Activated CD8-positive, alpha-beta T cell treated with anti-CD3 and anti-CD28 coated beads, Interleukin-2, amount 10 ng/mL, durations not matched to agents 7 days and 5 days (primary cell): Measurements from ENCODE around the gene IBTK. TPM values are rescaled to one million over a fixed set of nuclear protein-coding genes. Genes with fewer than 3 reads are reported as not detected.
"Not testable (repeated sequence)": the region's sequence is repeated elsewhere in the genome, so short reads cannot be mapped to it uniquely, and the experiment has no call there.

Source experiments
- ATAC-seq: fragments of 150-1000 bp; cut with Tn5 transposase; one replicate; pipeline ENCODE4 v1.10.0; 2021; ENCODE audit warnings: moderate library complexity
- CTCF ChIA-PET: fragments of 350-600 bp; sonication (Branson Sonifier 250); formaldehyde crosslinking; loops from one replicate; lab custom pipeline; 2021; ENCODE audit warnings: antibody characterized with exemption; lab: Charles Lee
- POLR2A ChIA-PET: fragments of 350-600 bp; sonication (Branson Sonifier 250); formaldehyde crosslinking; loops from one replicate; lab custom pipeline; 2021; ENCODE audit warnings: antibody characterized with exemption; lab: Charles Lee
- DNase-seq: peaks from one replicate; pipeline ENCODE4 v3.0.0-alpha.2; 2020
- H3K27ac Mint-ChIP-seq: one replicate; pipeline ENCODE4 v1.8.0; 2021; ENCODE audit warnings: mild to moderate bottlenecking, mixed read lengths
- H3K27me3 Mint-ChIP-seq: one replicate; pipeline ENCODE4 v1.8.0; 2021; ENCODE audit warnings: low read depth, mixed read lengths
- H3K36me3 Mint-ChIP-seq: one replicate; pipeline ENCODE4 v1.8.0; 2021; ENCODE audit warnings: low read depth, mixed read lengths
- H3K4me1 Mint-ChIP-seq: one replicate; pipeline ENCODE4 v1.8.0; 2021; ENCODE audit warnings: low read depth, mixed read lengths
- H3K4me3 Mint-ChIP-seq: one replicate; pipeline ENCODE4 v1.8.0; 2021; ENCODE audit warnings: mild to moderate bottlenecking, mixed read lengths
- H3K9me3 Mint-ChIP-seq: one replicate; pipeline ENCODE4 v1.8.0; 2022; ENCODE audit warnings: mixed read lengths; ENCODE audit not compliant: insufficient read depth
- total RNA-seq, 2 experiments: library from RNA; stranded (reverse); gene quantifications; one replicate each; pipeline ENCODE4 v1.2.3, GENCODE V29; 2021

Gene IBTK
- total RNA-seq, 2 experiments from 2014 or later: 24.4 to 24.5 TPM

DNA sequence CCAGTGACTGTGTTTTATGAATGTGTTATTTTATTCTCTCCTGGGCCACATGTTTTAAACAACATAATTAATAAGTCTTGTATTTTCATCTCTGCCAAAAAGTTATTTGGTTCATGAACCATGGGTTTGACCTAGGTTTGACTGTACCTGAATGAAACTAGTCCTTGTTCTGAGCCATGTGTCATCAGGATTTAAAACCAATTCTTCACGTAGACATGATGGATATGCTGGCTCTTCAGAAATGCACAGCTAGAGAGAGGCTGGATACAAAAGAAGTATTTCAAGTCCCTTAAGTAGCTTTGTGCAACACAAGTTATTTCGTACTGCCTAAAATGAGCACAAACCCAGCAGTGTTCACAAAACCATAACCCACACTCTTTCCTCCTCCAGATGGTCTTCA is 116.1 kb downstream of the IBTK start:
- CTCF ChIA-PET: no interaction called here
- DNase-seq: no peak
- POLR2A ChIA-PET: no interaction called here
- Mint-ChIP-seq H3K4me1 (no peaks in the 10 kb centered on the region), H3K27me3 (peaks cover 1% of the 10 kb centered on the region), H3K4me3 (no peak overlapping the region), H3K9me3 (no peaks in the 10 kb centered on the region), H3K36me3 (no peaks in the 10 kb centered on the region), H3K27ac (no peak overlapping the region)
- no peak for ATAC-seq

DNA sequence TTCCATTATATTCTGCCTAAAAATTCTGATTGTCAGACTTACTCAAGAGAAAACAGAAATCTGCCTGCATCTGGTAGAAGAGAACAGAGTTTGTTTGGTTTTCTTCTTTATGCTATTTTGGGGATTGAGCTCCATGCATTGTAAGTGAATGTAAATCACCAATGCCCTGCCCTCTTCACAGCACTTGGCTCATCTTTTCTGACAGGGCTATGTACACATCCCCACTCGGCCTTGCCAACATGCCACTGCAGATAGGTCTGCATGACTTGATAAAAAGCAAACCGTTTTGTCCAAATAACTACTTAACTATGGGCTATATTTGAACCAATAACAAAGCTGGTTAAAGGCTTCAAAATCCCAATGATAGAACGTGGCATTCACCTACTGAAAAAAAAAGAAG is 117.7 kb downstream of the IBTK start:
- CTCF ChIA-PET: interaction anchor here (1.6 kb wide), 1 partner anchor 14 kb away, joined by 4 read pairs; no protein-coding TSS in a partner anchor

DNA sequence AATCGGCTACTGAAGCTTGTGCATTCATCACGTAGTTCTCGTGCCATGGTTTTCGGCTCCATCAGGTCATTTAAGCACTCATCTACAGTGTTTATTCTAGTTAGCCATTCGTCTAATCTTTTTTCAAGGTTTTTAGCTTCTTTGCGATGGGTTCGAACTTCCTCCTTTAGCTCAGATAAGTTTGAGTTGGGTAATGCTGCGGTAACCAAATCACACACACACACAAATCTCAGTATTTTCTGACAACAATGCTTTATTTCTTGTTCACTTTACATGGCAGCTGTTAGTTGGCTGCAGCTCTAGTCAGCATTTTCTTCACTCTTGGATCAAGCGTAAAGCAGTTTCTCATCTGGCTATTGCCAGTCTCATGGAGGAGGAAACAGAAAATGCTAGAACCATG is 118.6 kb downstream of the IBTK start:
- H3K36me3 Mint-ChIP-seq, H3K27me3 Mint-ChIP-seq, H3K4me3 Mint-ChIP-seq, H3K27ac Mint-ChIP-seq, POLR2A ChIA-PET, DNase-seq, H3K4me1 Mint-ChIP-seq, CTCF ChIA-PET, H3K9me3 Mint-ChIP-seq, ATAC-seq: not testable (repeated sequence)

More for the DNA sequence above, 117.7 kb downstream of the IBTK start:
- H3K27me3 Mint-ChIP-seq: peaks cover 1% of the 10 kb centered on the region
- POLR2A ChIA-PET: no interaction called here
- H3K36me3 Mint-ChIP-seq: no peaks in the 10 kb centered on the region
- H3K27ac Mint-ChIP-seq: no peak overlapping the region
- DNase-seq (no peak), ATAC-seq (no peak)
- no peak overlapping the region for H3K4me3 Mint-ChIP-seq
- no peaks in the 10 kb centered on the region for H3K4me1 Mint-ChIP-seq
- no peaks in the 10 kb centered on the region for H3K9me3 Mint-ChIP-seq

- no peaks in the 10 kb centered on the region for H3K9me3 Mint-ChIP-seq
- no peak overlapping the region for H3K27ac Mint-ChIP-seq
- peaks cover 1% of the 10 kb centered on the region for H3K27me3 Mint-ChIP-seq
- no peak for DNase-seq
- ChIA-PET POLR2A (no interaction called here), CTCF (no interaction called here)
- H3K4me1 Mint-ChIP-seq: no peaks in the 10 kb centered on the region
- no peak overlapping the region for H3K4me3 Mint-ChIP-seq
- no peak for ATAC-seq
- no peaks in the 10 kb centered on the region for H3K36me3 Mint-ChIP-seq
Measured at GRCh38 chr6:82123632-82124031, 123.9 kb downstream of the IBTK start.

Other genes with a start within 250 kb of the IBTK start
- not detected for gene TPBG, start 116.1 kb upstream of the IBTK start, total RNA-seq